ENCODE measurements around the gene GPBAR1.
A peak's percentile ranks its signal among the peaks of the same experiment; 100 is the strongest.

Gene GPBAR1, protein sequence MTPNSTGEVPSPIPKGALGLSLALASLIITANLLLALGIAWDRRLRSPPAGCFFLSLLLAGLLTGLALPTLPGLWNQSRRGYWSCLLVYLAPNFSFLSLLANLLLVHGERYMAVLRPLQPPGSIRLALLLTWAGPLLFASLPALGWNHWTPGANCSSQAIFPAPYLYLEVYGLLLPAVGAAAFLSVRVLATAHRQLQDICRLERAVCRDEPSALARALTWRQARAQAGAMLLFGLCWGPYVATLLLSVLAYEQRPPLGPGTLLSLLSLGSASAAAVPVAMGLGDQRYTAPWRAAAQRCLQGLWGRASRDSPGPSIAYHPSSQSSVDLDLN

DNA sequence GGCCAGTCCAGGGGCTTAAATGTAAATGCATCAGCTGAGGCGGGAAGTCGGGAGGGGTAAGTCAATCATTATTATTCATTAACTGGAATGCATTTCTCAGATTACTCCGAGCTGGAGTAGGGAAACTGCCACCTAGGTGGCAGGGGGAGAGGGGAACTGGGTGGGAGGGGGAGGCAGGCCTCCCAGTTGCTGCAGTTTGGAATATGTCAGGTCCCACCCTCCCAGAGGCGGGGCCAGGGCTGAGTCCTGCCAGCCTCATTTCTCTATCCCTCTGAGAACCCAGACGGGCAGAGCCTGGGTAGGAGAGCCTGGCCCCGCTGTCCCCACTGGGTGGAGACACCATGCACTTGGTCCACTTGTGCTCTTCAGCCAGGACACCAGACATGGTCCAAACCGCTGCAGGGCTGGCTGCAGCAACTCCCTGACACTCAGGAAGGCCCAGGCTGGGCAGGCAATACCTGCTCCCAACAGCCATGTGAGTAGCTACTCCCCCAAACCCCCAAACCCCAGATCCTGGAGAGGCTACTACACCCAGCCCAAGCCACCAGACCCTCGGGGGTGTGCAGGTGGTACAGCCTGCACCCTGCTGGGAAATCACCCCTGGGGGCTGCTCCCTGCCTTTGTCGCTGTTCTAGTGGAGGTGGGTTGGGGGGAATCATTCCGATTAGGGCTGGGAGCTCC, at the start of gene GPBAR1:
Gene GPBAR1 (plus strand): TSS at position 274 of the 681 bp plus-strand sequence. CDS start 1,710 bp downstream, outside the sequence.
- H3K36me3 ChIP-seq (ENCODE audit: control insufficient read depth, insufficient read depth, low read length): peaks cover 17% of the 10 kb centered on the region; the same call in 1 of the 2 replicates
- H3K27me3 ChIP-seq (ENCODE audit: control insufficient read depth, insufficient read depth, low read length): no peaks in the 10 kb centered on the region
- no peak within 1 kb of the TSS for H3K4me3 ChIP-seq (ENCODE audit: low read length)
- no peaks in the 10 kb centered on the region for H3K9me3 ChIP-seq (ENCODE audit: control insufficient read depth, insufficient read depth, low read length)
- WGBS (ENCODE audit: insufficient coverage, insufficient read length): no CpG with 5 or more reads among the region's 10 CpGs
- H3K27ac ChIP-seq (ENCODE audit: low read length): no peak within 1 kb of the TSS
- peaks cover 11% of the 10 kb centered on the region for H3K4me1 ChIP-seq (ENCODE audit: control insufficient read depth, insufficient read depth, low read length)
- DNase-seq (ENCODE audit: low read depth, low spot score): no peak

DNA sequence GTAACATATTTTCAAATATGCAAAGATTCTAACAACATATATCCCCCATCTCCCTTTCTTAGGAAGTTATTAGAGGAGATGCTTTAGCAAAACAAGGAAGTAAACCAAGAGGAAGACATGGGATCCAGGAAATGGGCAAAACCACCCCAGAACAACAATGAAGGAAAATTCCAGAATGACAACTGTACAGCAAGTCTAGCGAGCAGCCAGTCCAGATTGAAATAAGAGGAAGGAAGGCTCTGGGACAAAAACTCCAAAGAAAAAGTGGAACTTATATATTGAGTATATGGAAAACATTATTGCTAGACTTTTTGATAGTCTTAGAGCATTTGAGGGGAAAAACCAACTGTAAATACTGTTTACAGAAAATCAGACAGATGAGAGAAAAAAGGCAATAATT, 46.7 kb upstream of the GPBAR1 start:
- no peak for DNase-seq (ENCODE audit: low read depth, low spot score)
- H3K4me3 ChIP-seq (ENCODE audit: low read length): no peak overlapping the region
- no peak overlapping the region for H3K27ac ChIP-seq (ENCODE audit: low read length)
- H3K36me3 ChIP-seq (ENCODE audit: control insufficient read depth, insufficient read depth, low read length): no peaks in the 10 kb centered on the region
- WGBS (ENCODE audit: insufficient coverage, insufficient read length): no CpG with 5 or more reads among the region's 1 CpG
- no peaks in the 10 kb centered on the region for H3K27me3 ChIP-seq (ENCODE audit: control insufficient read depth, insufficient read depth, low read length)
- H3K4me1 ChIP-seq (ENCODE audit: control insufficient read depth, insufficient read depth, low read length): 0 out of 2 replicates have a peak, but pooled peaks cover 2% of the 10 kb centered on the region
- H3K9me3 ChIP-seq (ENCODE audit: control insufficient read depth, insufficient read depth, low read length): no peaks in the 10 kb centered on the region

DNA sequence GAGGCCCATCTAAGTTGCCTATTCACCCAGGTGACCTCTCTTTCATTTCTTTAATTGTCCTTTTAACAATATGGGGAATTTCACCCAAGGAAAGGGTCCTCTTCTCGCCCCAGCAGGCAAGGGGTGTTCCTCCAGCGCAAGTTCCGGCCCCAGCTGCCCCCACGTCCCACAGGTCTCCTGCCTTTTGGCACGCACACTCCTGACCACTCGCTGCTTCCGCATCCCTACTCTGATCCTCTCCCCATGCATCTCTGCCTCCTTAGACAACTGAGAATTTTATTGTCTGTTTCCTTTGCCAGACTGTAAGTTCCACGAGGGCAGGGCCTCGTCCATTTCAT, 44.5 kb upstream of the GPBAR1 start:
- H3K9me3 ChIP-seq (ENCODE audit: control insufficient read depth, insufficient read depth, low read length): no peaks in the 10 kb centered on the region
- no CpG with 5 or more reads among the region's 9 CpGs for WGBS (ENCODE audit: insufficient coverage, insufficient read length)
- H3K36me3 ChIP-seq (ENCODE audit: control insufficient read depth, insufficient read depth, low read length): no peaks in the 10 kb centered on the region
- peak overlapping the region; percentile 66; the same call in 1 of the 2 replicates for H3K4me3 ChIP-seq (ENCODE audit: low read length)
- H3K27ac ChIP-seq (ENCODE audit: low read length): no peak overlapping the region
- DNase-seq (ENCODE audit: low read depth, low spot score): no peak
- H3K27me3 ChIP-seq (ENCODE audit: control insufficient read depth, insufficient read depth, low read length): no peaks in the 10 kb centered on the region
- 0 out of 2 replicates have a peak, but pooled peaks cover 2% of the 10 kb centered on the region for H3K4me1 ChIP-seq (ENCODE audit: control insufficient read depth, insufficient read depth, low read length)

DNA sequence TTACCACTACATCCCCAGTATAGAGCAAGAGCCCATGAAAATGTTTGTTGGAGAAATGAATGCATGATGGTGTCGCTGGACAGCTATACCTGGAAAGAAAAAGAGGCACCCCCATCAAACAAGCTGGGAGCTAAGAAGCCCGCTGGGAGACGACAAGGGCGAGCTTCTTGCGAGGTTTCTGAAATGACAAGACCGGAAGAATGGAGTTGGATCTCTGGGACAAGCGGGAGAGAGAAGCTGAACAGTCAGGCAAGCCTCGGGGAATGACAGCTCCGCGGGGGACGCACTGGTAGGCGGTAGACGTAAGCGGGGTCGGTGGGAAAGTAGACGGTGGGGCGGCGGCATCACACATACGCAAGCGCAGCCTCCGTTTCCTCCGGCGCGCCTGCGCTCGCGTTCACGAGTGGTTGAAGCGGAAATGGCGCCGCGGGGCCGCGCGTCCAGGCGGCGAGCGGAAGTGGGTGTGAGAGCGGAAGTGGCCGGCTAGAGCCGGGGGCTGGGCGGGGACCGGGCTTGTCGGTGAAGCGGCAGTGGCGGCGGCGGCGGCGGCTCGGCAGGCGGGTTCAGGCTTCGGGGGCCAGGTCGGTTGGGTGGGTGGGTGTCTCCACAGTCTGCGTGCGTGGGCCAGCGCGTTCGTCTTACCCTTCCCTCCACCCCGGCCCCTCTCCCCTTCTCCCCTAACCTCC, 44.0 kb upstream of the GPBAR1 start, which contains the start of gene ARPC2:
Gene ARPC2 (plus strand): TSS at position 516 of the 686 bp plus-strand sequence. CDS start 282 bp downstream, outside the sequence.
- DNase-seq (ENCODE audit: low read depth, low spot score): peak; percentile 54
- Histone ChIP-seq H3K4me1 (ENCODE audit: control insufficient read depth, insufficient read depth, low read length) (0 out of 2 replicates have a peak, but pooled peaks cover 2% of the 10 kb centered on the region), H3K9me3 (ENCODE audit: control insufficient read depth, insufficient read depth, low read length) (no peaks in the 10 kb centered on the region), H3K27me3 (ENCODE audit: control insufficient read depth, insufficient read depth, low read length) (no peaks in the 10 kb centered on the region), H3K27ac (ENCODE audit: low read length) (no peak within 1 kb of the TSS), H3K36me3 (ENCODE audit: control insufficient read depth, insufficient read depth, low read length) (no peaks in the 10 kb centered on the region), H3K4me3 (ENCODE audit: low read length) (peak within 1 kb of the TSS; percentile 66)
- WGBS (ENCODE audit: insufficient coverage, insufficient read length): no CpG with 5 or more reads among the region's 60 CpGs

DNA sequence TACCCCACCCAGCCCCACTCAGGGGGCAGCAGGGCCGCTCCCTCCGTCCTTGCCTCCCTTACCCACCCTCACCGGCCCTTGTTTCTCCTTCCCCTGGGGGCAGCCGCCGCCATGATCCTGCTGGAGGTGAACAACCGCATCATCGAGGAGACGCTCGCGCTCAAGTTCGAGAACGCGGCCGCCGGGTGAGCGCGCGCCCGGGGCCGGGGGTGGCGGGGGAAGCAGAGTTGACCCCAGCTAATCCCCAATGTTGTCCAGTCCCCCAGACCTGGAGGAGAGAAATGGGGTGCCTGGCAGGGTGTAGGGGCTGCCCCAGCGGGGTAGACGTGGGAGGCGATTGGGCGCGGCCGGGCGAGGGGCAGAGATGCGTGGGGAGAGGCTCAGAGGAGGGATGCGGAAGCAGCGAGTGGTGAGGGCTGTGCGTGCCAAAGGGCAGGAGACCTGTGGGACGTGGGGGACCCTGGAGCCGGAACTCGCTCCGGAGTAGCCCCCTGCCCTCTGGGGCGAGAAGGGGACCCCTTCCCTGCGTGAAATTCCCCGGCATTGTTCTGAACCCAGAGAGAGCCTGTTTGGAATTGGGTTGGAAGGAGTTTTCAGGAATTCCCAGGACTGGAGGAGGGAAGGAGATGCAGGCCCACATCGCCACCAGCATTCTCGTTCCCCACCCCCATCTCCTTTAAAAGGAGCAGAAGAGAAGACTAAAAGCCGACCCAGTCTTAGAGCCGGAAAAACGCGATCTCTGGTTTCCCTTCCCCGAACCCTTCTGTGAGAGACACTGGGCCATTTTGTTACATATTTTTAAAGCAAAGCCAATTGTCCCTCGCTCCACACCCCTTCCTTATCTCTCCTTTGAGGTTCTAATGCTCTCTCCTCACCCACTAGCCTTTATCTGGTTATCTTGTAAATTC, 43.2 kb upstream of the GPBAR1 start:
- Histone ChIP-seq H3K27ac (ENCODE audit: low read length) (no peak overlapping the region), H3K4me1 (ENCODE audit: control insufficient read depth, insufficient read depth, low read length) (0 out of 2 replicates have a peak, but pooled peaks cover 2% of the 10 kb centered on the region), H3K36me3 (ENCODE audit: control insufficient read depth, insufficient read depth, low read length) (no peaks in the 10 kb centered on the region), H3K27me3 (ENCODE audit: control insufficient read depth, insufficient read depth, low read length) (no peaks in the 10 kb centered on the region), H3K9me3 (ENCODE audit: control insufficient read depth, insufficient read depth, low read length) (no peaks in the 10 kb centered on the region), H3K4me3 (ENCODE audit: low read length) (peak overlapping the region; percentile 66)
- WGBS (ENCODE audit: insufficient coverage, insufficient read length): no CpG with 5 or more reads among the region's 47 CpGs
- DNase-seq (ENCODE audit: low read depth, low spot score): no peak

DNA sequence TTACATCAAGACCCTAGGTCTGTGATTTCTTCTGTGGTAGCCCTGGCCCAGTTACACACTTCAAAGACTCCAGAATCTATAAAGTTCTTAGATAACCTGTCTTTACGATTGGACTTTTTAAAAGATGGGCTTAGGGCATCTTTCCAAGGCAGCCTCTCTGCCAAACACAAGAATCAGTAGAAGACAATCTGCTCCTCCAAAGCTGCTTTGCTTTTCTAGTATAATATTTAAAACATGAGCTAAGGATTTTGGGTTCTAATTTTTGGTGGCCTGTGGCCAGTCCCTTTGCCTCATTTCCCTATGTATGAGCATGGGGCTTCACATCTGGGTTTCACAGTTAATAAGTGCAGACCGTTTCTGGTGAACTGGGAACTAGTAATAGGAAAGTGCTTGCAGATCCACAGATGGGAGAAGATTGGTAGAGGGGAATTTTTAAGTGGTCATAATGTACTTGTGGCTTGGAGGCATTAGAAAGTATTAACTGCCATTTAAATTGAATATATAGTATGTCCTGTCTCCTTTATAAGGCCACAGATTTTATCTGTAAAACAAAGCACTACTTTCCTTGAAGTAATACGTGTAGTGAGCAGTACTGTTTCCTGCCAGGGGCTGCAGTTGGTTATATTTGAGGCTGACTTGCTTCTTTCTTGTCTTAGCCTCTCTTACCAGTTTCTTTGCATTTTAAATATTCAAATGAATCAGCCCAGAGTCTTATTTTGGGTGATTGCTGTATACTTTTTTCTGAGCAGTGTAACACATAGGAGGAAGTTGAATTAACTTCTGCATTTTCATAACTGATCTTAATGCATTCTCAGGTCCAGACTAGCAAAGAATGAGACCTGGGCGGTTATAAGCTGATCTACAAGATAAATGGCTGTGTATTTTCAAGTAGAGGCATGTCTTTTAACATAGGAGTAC, 42.3 kb upstream of the GPBAR1 start:
- Histone ChIP-seq H3K27me3 (ENCODE audit: control insufficient read depth, insufficient read depth, low read length) (no peaks in the 10 kb centered on the region), H3K9me3 (ENCODE audit: control insufficient read depth, insufficient read depth, low read length) (no peaks in the 10 kb centered on the region), H3K4me1 (ENCODE audit: control insufficient read depth, insufficient read depth, low read length) (0 out of 2 replicates have a peak, but pooled peaks cover 2% of the 10 kb centered on the region), H3K27ac (ENCODE audit: low read length) (no peak overlapping the region), H3K4me3 (ENCODE audit: low read length) (peak overlapping the region; percentile 66; the same call in 1 of the 2 replicates), H3K36me3 (ENCODE audit: control insufficient read depth, insufficient read depth, low read length) (no peaks in the 10 kb centered on the region; the same call in 1 of the 2 replicates)
- no CpG with 5 or more reads among the region's 4 CpGs for WGBS (ENCODE audit: insufficient coverage, insufficient read length)
- DNase-seq (ENCODE audit: low read depth, low spot score): no peak

DNA sequence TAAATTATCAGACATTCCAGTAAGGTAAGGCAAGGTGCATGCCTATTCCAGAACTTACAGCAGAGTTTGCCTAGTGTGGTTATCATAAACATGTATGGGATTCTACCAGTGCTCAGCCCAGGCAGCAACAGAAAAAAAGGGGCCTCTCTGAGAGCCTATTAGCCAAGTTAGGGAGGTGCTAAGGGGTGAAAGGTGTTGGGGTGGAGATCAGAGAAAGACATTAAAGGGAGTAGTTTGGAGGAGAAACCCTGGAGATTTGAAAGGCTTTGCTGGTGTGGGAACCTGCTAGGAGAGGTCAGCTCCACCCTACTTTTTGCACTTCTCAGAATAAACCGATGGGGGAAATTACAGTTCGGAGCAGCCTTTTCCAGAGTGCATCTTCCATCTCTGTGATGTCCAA, 40.9 kb upstream of the GPBAR1 start:
- H3K27ac ChIP-seq (ENCODE audit: low read length): no peak overlapping the region
- no peaks in the 10 kb centered on the region for H3K27me3 ChIP-seq (ENCODE audit: control insufficient read depth, insufficient read depth, low read length)
- no CpG with 5 or more reads among the region's 2 CpGs for WGBS (ENCODE audit: insufficient coverage, insufficient read length)
- H3K4me1 ChIP-seq (ENCODE audit: control insufficient read depth, insufficient read depth, low read length): 0 out of 2 replicates have a peak, but pooled peaks cover 2% of the 10 kb centered on the region
- no peak for DNase-seq (ENCODE audit: low read depth, low spot score)
- no peaks in the 10 kb centered on the region; the same call in 1 of the 2 replicates for H3K36me3 ChIP-seq (ENCODE audit: control insufficient read depth, insufficient read depth, low read length)
- H3K4me3 ChIP-seq (ENCODE audit: low read length): no peak overlapping the region
- H3K9me3 ChIP-seq (ENCODE audit: control insufficient read depth, insufficient read depth, low read length): no peaks in the 10 kb centered on the region

DNA sequence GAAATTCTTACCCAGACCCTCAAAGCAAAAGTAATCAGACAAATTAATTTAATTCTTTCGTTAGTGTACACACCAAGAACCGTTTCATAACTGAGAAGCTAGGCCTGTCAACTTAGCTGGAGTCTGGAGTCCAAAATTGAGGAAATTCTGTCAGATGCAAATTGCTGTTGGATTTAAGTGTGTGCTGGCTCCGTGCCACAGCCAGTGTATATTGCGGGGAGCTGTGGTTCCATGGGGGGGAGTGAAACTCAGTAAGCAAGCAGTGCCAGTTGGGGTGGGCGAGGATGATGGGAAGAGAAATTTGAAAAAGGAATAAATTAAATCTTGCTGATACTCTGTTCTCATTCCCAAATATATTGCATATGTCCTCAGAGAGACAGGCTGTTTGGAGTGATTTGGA, 39.8 kb upstream of the GPBAR1 start:
- Histone ChIP-seq H3K36me3 (ENCODE audit: control insufficient read depth, insufficient read depth, low read length) (no peaks in the 10 kb centered on the region; the same call in 1 of the 2 replicates), H3K4me3 (ENCODE audit: low read length) (no peak overlapping the region), H3K4me1 (ENCODE audit: control insufficient read depth, insufficient read depth, low read length) (0 out of 2 replicates have a peak, but pooled peaks cover 2% of the 10 kb centered on the region), H3K27me3 (ENCODE audit: control insufficient read depth, insufficient read depth, low read length) (no peaks in the 10 kb centered on the region), H3K27ac (ENCODE audit: low read length) (no peak overlapping the region), H3K9me3 (ENCODE audit: control insufficient read depth, insufficient read depth, low read length) (no peaks in the 10 kb centered on the region)
- no peak for DNase-seq (ENCODE audit: low read depth, low spot score)
- no CpG with 5 or more reads among the region's 5 CpGs for WGBS (ENCODE audit: insufficient coverage, insufficient read length)

DNA sequence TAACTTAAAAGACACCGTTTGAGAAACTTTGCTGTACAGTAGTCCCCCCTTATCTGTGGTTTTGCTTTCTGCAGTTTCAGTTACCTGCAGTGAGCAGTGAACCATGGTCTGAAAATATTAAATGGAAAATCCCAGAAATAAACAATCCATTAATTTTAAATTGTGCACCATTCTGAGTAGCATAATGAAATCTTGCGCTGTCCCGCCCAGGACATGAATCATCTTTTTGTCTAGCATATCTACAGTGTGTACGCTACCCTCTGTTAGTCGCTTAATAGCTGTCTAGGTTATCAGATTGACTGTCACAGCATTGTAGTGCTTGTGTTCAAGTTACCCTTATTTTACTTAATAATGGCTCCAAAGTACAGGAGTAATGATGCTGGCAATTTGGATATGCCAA, 37.8 kb upstream of the GPBAR1 start:
- WGBS (ENCODE audit: insufficient coverage, insufficient read length): no CpG with 5 or more reads among the region's 5 CpGs
- Histone ChIP-seq H3K4me1 (ENCODE audit: control insufficient read depth, insufficient read depth, low read length) (no peaks in the 10 kb centered on the region), H3K9me3 (ENCODE audit: control insufficient read depth, insufficient read depth, low read length) (no peaks in the 10 kb centered on the region), H3K27ac (ENCODE audit: low read length) (no peak overlapping the region), H3K36me3 (ENCODE audit: control insufficient read depth, insufficient read depth, low read length) (no peaks in the 10 kb centered on the region; the same call in 1 of the 2 replicates), H3K4me3 (ENCODE audit: low read length) (no peak overlapping the region), H3K27me3 (ENCODE audit: control insufficient read depth, insufficient read depth, low read length) (no peaks in the 10 kb centered on the region)
- DNase-seq (ENCODE audit: low read depth, low spot score): no peak

Measured in iPS DF 6.9 (cell line).